Neural cell (in vitro differentiated cells): ENCODE results near the gene PGLYRP1.

ENCODE experiments used
- CTCF ChIP-seq: fragments of 450-650 bp; IDR thresholded peaks from 2 replicates; pipeline ENCODE4 v1.5.1; 2014; ENCODE audit warnings: antibody characterized with exemption, mild to moderate bottlenecking, moderate library complexity; ENCODE audit not compliant: poor library complexity, severe bottlenecking
- EZH2 ChIP-seq: fragments of 200-600, 300-800 bp; shearing (Covaris generic), sonication (generic); IDR thresholded peaks from 2 replicates; pipeline ENCODE4 v1.6.1; 2014; ENCODE audit warnings: antibody characterized with exemption, low read length, borderline replicate concordance, mild to moderate bottlenecking; ENCODE audit not compliant: insufficient read depth, poor library complexity, severe bottlenecking
- POLR2AphosphoS5 ChIP-seq: IDR thresholded peaks from 2 replicates; pipeline ENCODE4 v1.6.1; 2012
- RAD21 ChIP-seq: fragments of 450-650 bp; conservative IDR thresholded peaks from 2 replicates; pipeline ENCODE4 v1.6.1; 2014; ENCODE audit warnings: antibody characterized with exemption, mild to moderate bottlenecking, moderate library complexity

GRCh38 chr19:46056536-46056935, 33.7 kb upstream of the PGLYRP1 start:
- TF ChIP-seq CTCF (no peak), POLR2AphosphoS5 (no peak), EZH2 (no peak), RAD21 (no peak)
